DMS153 treated with DMSO at 0.1 percent for 48 hours (cell line): ENCODE results near the gene TFF2.

ENCODE experiments used
- DNase-seq: peaks from one replicate; lab custom pipeline; 2025; ENCODE audit not compliant: unreplicated experiment; lab: John Stamatoyannopoulos, UW

Gene TFF2

DNA sequence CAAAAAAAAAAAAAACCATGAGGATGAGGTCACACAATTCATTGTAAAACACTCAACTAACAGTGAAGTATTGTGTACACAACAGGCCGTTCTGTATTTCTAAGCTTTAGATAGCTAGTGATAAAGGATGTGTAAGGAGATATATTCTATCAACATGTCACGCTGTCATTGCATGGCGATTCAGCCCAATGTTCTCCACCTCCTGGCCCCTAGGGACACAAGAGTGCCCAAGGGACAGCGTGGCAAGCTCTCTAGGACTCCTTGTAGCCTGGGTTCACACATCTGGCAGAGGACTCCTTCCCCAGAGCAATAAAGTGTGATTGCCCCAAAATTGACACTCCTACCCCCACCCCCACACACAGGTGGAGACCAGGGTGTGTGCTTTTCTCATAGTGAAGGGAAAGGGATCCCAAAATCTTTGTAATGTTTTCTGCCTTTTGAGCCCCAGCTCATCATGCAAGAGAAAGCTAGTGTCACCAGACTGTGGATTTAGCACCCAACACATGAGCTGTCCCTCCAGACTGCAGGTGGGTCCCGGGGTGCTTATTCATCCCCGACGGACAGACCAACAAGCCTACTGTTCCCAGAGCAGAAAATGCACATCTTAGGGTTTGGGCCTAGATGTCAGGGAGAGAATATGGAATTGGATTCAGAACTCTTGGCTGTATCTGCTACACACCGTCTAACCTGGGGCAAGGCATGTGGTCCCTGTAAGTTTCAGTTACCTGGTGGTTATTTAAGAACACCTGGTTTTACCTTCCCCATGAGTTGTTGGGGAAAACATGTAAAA, 33.6 kb upstream of the TFF2 start:
- DNase-seq: peak; percentile 39

DNA sequence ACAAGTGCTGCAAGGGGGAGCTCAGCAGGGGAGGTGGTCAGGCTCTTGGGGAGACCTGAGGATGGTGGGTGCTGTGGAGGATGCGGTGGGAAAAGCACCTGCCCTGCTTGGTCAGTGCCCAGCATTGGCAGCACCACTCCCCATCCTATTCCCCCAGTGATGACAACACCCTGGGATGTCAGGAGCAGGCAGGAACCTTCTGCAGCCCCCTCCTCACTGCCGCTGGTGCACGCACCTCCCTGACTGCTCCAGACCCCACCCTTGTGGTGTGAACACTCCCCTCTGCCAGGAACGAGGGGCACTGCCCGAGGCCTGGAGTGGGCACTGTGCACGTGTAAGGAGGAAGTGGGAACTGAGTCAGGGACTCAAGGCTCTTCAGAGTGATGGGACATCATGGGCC, 32.5 kb upstream of the TFF2 start:
- no peak for DNase-seq

DNA sequence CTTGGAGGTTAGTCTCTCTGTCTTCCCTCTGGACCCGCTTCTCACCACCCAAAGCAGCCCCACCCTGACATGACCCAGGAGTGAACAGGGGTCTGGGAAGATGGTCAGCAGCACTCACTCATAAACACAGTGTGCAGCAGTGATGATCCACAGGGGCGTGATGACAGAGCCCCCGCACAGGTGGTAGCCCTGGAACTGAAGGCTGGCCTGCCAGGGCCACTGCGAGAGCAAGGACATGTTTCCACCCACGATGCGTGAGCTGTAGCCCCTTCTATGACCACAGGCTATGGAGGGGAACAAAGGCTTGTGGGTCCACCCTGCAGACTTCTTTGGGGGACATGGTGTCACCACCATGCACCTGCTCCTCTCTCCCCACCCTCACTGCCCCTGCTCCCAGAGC, 32.1 kb upstream of the TFF2 start:
- DNase-seq: no peak

DNA sequence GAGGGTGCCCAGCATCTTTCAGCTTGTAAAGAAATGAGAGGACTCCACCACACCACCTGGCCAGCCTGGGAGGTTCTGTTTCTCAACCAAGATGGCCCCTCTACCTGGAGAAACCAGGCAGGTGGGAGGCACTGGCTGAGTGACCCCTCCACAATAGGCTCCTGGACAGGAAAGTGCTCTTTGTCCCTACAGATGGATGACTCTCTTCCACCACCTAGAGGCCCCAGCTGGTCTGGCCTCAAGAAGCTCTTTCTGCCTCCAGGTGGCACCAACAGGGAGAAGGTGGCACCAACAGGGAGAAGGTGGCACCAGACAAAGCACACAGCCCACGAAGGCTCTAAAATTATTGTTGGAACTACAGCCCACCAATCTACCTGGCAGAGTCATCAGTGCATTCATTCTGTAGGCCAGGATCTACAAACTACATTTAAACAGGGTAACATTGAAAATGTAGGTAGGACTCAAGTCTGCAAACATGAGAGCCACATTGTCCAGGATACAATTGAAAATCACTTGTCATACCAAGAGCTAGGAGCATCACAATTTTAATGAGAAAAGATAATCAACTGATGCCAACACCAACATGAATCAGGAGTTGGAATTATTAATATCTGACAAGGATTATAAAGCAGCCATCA, 30.7 kb upstream of the TFF2 start:
- peak; percentile 15 for DNase-seq

DNA sequence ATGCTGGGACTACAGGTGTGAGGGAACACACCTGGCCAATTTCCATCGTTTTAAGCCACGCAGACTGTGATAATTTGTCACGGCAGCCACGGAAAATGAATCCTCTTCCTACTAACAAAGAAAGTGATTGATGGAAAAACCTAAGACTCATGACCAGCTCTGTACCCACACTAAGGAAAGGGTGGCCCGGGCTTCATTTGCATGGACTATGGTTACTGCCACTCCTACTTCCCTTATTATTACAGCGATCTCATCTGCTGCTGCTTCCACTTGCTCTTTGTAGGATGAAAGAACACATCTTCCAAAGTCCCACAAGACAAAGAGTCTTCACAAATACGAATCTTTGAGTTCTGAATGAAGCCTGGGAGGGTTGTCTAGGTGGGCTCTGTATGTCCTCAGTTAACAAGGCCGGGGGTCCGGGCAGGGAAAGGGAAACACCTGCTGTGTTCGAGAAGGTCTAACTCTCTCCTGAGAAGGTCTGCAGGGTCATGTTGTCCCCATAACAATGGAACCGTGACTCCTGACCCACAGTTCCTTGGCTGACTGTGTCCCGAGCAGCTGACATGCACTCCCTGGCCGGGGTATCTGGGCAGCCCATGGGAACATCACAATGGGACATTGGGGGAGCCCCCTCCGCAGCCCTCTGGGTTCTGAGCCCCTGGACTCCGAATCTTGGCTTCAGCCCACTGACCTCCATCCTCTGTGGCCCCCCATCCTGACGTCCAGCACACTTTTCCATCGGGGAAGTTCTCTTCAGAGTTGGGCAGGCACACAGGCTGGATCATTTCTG, 28.8 kb upstream of the TFF2 start:
- no peak for DNase-seq

DNA sequence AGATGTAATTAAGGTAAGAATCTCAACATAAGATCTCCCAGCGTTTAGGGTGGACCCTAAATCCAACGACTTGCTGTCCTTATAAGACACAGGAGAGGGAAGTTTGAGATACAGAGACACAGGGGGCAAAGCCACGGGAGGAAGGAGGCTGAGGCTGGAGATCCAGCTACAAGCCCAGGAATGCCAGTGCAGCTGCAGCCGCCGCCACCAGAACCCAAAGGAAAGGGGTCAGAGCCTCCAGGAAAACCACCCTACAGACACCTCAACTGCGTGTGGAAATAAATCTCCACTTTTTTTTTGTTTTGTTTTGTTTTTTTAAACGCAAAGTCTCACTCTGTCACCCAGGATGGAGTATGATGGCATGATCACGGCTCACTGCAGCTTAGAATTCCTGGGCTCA, 27.6 kb upstream of the TFF2 start:
- no peak for DNase-seq

DNA sequence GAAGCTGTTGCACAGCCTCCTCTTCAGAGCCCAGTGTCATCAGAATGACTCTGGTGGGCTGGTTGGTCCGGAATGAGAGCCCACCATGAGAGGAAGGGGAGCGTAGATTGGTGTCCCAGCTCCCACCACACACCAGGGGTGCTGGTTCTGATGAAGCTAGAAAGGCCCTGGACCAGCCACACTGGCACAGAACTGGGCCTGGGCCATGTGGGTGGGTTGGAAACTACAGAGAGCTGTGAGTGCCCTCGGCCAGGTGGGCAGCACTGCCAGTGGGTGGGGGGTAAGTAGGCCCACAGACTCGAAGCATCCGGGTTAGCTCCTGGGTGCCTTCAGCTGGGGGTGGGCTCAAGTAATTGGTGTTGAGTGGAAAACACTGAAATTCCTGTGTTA, 27.2 kb upstream of the TFF2 start:
- no peak for DNase-seq

DNA sequence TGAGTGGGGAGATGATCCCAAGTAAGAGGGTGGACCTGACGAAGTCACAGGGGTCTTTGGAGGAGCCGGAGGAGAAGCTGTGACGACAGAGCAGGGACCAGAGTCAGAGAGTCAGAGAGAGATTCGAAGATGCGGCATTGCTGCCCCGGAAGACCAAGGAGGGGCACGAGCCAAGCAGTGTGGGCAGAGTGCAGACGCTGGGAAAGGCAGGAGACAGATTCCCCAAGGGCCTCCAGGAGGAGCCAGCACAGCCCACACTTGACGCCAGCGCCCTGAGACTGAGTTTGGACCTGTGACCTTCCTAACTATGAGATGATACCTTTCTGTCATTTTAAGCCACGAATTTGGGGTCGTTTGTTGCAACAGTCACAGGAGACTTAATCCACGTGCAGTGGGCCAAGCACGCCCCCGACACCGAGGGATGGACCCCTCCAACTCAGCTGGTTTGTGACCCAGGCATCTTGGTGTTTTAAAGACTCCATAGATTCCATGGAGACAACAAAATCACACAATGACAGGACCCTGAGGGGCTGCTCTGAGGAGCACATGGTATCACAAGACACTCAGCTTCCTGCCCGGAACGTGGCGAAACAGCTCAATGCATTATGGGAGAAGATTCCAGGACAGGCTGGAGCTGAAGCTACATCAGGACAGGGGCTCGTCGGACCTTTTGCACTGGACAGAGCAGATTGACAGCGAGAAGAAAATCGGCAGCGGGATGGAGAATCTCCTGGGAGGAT, 26.6 kb upstream of the TFF2 start:
- DNase-seq: no peak

DNA sequence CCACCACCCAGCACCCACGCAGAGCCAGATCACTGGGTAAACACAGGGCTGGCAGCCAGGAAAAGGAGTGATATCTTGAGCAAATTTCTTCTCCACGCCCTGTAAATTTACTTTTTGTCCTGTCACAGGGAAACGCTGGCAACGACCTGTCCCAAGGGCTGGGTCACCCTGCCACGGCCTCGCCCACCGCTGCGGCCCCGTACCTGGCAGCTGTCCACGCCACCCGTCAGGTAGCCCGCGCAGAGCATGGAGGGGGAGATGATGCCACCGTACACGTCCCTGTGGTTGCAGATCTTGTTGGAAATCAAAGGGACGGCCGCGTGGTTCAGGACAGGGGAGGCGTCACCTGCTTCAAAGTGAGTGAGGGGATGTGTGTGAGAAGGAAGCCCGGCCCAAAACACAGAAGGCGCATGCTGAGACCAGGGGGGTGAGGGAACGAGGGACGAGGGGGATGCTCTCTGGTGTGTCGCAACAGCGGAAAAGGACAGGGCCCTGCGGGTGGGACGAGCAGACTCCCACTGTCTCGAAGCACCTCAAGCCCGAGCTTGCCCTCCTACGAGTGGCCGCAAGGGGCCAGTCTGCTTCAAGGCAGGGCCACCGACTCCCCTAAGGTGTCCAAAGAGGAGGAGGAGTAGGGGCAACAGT, 25.7 kb upstream of the TFF2 start:
- no peak for DNase-seq

DNA sequence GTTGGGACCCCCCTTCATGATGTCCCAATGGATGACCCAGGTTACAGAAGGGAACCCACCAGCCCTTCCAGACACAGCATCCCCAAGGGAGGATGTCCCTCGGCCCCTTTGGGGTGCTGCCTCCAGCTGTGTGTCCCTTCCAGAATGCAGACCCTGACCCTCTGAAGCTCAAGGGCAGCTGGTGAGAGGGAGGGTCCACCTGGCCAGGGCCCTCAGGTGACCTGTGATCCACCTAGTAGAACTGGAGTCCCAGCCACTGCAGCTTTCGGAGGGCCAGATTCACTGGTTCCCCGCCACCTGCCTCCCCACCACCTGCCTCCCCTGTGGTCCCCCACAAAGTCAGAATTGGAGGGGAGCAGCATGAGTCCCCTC, 25.2 kb upstream of the TFF2 start:
- DNase-seq: no peak

DNA sequence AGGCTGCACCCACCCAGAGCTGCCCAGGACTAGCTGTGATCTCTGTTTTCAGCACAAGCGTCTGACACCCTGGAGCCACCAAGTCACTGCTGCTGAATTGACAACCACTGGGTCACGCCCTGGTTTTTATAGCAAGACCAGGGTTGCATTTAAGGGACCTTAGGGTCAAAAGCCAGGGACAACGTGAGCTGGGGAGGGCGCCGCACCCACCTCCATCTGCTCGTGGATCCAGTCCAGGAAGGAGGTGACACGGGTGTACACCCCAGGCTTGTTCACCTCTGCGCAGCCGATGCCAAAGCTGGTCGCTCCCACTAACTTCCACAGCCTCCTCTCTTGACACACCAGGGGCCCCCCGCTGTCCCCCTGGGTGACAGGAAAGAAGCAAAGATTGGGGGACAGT, 24.7 kb upstream of the TFF2 start:
- DNase-seq: no peak

DNA sequence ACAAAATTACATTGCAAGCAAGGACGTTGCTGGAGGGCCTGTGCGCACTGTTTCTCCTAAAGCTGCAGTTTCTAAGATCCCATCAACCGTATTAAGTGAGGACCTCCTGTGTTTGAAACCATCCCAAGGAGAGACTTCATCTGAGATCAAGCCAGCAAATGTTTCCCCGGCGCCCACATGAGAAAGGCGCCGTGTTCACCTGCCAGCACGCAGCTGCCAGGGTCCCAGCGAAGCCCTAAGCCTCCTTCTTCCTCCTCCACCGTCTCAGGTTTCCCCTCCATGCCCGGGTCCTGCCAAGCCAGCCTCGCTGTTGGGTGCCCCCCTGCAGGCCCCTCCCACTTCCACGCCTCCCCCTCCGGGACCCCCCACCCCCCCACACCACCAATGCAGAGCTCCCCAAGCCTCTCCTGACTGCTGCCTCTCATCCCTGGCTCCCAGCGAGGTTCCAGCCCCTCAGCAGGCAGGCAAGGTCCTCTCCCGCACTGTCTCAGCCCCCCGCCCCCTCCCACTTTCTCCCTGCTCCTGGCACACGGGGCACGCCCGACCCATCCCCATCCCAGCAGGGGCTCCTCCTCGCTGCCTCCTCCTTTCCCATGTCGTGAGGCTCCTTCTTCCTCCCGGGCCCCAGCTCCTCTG, 24.2 kb upstream of the TFF2 start:
- no peak for DNase-seq

DNA sequence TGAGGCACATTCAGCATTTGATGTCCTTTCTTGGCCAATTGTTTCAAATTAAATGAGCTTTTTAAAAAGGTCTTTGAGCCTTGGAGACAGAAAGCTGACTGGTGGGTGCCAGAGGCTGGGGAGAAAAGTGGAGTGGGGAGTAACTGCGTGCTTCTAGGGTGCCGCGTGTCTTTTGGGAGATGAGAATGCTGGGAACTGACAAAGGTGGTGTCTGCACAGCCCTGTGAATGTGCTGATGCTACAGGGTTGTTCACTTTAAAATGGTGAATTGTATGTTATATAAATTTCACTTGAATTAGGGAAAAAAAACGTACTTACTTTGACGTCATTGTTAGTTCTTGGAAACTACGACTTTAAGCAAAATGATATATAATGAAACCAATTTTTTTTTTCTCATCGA, 23.7 kb upstream of the TFF2 start:
- DNase-seq: no peak

DNA sequence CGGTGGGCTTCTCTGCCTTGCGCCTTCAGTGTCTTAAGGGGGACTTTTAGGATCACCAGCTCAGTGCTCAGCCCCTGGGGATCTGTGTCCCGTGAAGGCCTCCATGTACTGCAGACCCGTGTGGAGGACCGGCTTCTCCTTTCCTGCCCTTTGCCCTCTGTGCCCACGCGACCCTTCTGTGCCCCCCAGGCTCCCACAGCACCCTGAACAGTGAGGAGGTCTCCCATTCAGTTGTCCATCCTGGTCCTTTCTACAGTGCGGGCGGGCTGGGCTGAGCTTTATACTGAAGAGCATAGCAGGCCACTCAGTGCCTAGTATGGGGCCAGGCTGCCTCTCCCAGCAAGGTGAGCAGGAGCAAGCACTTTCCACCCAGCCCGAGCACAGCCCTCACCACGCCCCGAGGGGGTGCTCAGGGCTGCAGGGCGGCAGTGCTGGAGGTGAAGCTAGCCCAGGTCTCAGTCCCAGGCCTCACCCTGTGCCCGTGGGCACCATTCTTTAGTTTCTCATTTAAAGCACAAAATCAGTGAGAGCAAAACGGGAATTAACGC, 23.2 kb upstream of the TFF2 start:
- no peak for DNase-seq

DNA sequence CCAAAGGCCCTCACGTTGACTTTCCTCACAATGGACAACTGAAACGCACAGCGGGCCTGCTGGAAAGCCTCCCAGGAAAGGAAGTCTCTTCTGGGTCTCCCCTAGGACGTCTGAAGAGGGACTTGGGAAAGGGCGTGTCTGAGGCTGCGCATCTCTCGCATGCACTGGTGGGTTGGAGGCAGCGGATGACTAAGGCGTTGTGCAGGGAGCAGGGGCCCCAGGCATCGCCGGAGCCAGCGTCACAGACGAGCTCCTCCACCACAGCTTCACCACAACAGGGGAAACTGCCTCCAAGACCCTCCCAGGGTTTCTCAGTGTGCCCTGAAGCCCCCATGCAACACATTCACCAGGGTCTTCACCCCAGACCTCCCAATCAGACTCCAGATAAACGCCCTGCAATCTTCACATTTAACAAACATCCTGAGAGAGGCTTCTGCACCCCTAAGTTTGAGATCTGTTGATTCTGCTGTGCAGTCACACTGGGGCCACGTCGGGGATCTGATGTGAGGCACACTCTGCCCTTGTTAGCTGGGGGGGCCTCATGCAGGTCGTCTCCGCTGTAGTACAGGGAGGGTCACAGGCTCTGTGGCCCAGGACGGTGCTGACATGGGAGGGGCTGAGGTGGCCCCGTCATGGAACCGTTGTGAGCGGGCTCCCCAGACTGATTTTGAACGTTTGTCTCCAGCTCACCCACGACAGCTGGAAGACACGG, 22.6 kb upstream of the TFF2 start:
- no peak for DNase-seq

DNA sequence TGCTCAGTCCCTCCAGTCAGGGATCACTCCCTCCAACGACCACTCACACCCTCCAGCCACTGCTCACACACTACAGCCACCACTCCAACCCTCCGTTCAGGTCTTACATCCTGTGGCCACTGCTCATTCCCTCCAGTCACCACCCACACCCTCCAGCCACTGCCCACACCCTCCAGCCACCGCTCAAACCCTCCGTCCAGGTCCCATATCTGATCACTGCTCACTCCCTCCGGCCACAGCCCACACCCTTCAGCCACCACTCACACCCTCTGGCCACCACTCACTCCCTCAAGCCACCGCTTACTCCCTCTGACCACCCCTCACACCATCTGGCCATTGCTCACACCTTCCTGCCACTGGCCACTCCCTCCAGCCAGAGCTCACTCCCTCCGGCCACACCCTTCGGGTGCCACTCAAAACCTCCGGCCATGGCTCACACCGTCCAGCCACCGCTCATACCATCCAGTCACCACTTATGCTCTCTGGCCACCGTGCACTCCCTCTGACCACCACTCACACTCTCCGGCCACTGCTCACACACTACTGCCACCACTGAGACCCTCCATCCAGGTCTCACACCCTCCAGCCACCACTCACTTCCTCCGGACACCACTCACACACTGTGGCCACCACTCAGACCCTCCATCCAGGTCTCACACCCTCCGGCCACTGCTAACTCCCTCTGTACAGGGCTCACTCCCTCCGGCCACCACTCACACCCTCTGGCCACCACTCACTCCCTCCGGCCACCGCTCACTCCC, 20.3 kb upstream of the TFF2 start:
- no peak for DNase-seq

DNA sequence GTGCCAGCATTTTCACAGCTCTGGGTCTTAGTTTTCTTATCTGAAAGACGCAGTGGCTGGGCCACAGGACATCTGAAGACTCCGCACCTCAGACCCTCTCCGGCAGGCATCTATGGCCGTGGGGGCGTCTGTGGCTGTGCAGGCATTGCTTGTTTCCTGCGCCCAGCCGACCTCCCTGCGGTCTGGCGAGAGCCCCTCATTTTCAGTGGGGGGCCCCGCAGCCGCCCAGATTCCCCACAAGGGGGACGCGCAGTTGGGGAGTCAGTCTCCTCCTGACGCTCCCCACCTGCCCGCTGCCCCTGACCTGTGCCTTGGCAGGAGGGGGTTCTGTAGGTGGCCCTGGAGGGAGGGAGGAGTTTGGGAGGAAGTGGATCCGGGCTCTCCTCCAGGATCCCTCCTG, 19.0 kb upstream of the TFF2 start:
- DNase-seq: no peak

DNA sequence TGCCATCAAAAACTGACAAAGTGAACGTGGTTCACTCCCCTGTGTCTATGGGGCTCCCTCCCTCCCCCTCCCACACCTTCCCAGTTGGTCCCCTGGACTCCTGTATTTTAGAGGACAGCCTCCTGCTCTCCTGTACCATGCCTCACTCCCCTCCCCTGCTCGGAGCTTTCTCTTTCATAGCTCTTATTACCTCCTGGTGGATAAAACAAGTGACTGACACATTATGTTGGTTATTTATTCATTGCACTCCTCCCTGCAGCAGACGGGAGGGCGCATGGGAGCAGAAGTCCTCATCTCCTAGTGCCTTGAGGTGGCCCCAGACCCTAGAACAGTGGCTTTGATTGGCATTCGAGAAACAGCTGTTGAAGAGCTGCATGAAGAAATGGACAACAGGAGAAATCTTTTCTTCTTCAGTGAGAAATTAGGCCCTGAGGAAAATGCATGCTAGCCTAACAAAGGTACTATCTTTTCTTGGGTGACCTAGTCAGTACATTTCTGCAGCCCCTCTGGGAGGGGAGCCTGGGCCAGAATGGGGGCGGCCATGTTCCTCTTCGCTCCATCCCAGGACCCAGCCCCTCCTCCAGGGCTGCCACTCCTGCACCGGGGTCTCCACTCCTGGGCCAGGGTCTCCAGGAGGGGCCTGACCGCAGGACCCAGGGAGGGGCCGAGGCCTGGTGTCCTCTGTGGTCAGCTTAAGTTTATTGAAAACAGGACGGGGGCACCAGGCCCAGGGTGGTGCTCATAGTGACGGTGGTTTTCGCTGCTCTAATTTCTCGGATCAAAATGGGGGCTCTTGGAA, 16.8 kb upstream of the TFF2 start:
- no peak for DNase-seq
